Calu3 (cell line): ENCODE measurements around the gene DRC7. TPM values are rescaled to one million over a fixed set of nuclear protein-coding genes. Genes with fewer than 3 reads are reported as not detected.

Source experiments
- BruUV-seq: library from RNA; stranded (reverse); fragments of 400-500 nt; replicated peaks from 2 replicates; lab custom pipeline; 2021; lab: Mats Ljungman, UMichigan
- CTCF ChIA-PET: fragments of 300-600 bp; sonication (Branson Sonifier 250); formaldehyde crosslinking; loops from one replicate; lab custom pipeline; 2022; ENCODE audit warnings: antibody characterized with exemption; lab: Charles Lee
- DNase-seq: peaks from one replicate; pipeline ENCODE4 v3.0.0; 2022
- H3K27ac Mint-ChIP-seq: one replicate; pipeline ENCODE4 v1.8.0; 2022; ENCODE audit warnings: mixed read lengths; ENCODE audit not compliant: unreplicated experiment
- H3K27me3 Mint-ChIP-seq: one replicate; pipeline ENCODE4 v1.8.0; 2022; ENCODE audit warnings: mixed read lengths; ENCODE audit not compliant: unreplicated experiment
- H3K36me3 Mint-ChIP-seq: one replicate; pipeline ENCODE4 v1.8.0; 2022; ENCODE audit warnings: mild to moderate bottlenecking, moderate library complexity, mixed read lengths; ENCODE audit not compliant: insufficient read depth, unreplicated experiment
- H3K4me1 Mint-ChIP-seq: one replicate; pipeline ENCODE4 v1.8.0; 2022; ENCODE audit warnings: mild to moderate bottlenecking, low read depth, mixed read lengths; ENCODE audit not compliant: unreplicated experiment
- H3K4me3 Mint-ChIP-seq: one replicate; pipeline ENCODE4 v1.8.0; 2022; ENCODE audit warnings: mild to moderate bottlenecking, low read depth, moderate library complexity, mixed read lengths; ENCODE audit not compliant: unreplicated experiment
- H3K9me3 Mint-ChIP-seq: one replicate; pipeline ENCODE4 v1.8.0; 2022; ENCODE audit warnings: low read depth, mixed read lengths; ENCODE audit not compliant: unreplicated experiment
- CTCF ChIP-seq: fragments of 200-600 bp; IDR thresholded peaks from one replicate; pipeline ENCODE4 v1.8.0; 2022; ENCODE audit warnings: antibody characterized with exemption; ENCODE audit not compliant: unreplicated experiment
- intact Hi-C: fragments of 100-400 bp; cut with micrococcal nuclease; formaldehyde crosslinking; loops from one replicate; pipeline ENCODE4 v1.10.0; 2022; ENCODE audit not compliant: unreplicated experiment
- total RNA-seq: library from RNA; stranded (reverse); gene quantifications from 2 replicates; pipeline ENCODE4 v1.2.3, GENCODE V29; 2022

Gene DRC7
- total RNA-seq, 1 experiment from 2014 or later, result not detected

- peak overlapping the region; percentile 89 for H3K4me3 Mint-ChIP-seq
- DNase-seq, result peak; percentile 58
- intact Hi-C loops, result loop anchor here (5.0 to 10.0 kb wide), 2 partner anchors 144 to 388 kb away; partner anchors contain the start of gene CFAP20
- H3K27ac Mint-ChIP-seq, result peak overlapping the region; percentile 88
- H3K27me3 Mint-ChIP-seq, result peaks cover 3% of the 10 kb centered on the region
- H3K9me3 Mint-ChIP-seq, result no peaks in the 10 kb centered on the region
- peaks cover 27% of the 10 kb centered on the region for H3K36me3 Mint-ChIP-seq
- no TSS peak for BruUV-seq
- CTCF ChIA-PET, result interaction anchor here (0.6 to 2.1 kb wide), 14 partner anchors 12 to 291 kb away, joined by 3 to 15 read pairs (median 4); partner anchors contain the start of gene ADGRG1
- peaks cover 13% of the 10 kb centered on the region for H3K4me1 Mint-ChIP-seq
- no peak for TF ChIP-seq CTCF
Measured at GRCh38 chr16:57736419-57737351, 42.1 kb downstream of the DRC7 start.

- no peak overlapping the region for H3K27ac Mint-ChIP-seq
Measured at GRCh38 chr16:57738844-57739243, 44.2 kb downstream of the DRC7 start.

GRCh38 chr16:57739756-57740422 lies 45.3 kb downstream of the DRC7 start:
- no TSS peak for BruUV-seq
- Mint-ChIP-seq H3K4me3 (no peak overlapping the region), H3K27me3 (no peaks in the 10 kb centered on the region), H3K27ac (no peak overlapping the region), H3K9me3 (no peaks in the 10 kb centered on the region), H3K36me3 (peaks cover 19% of the 10 kb centered on the region), H3K4me1 (peaks cover 13% of the 10 kb centered on the region)
- CTCF ChIA-PET, result no interaction called here
- no peak for TF ChIP-seq CTCF
- intact Hi-C loops, result loop anchor here (5.0 to 10.0 kb wide), 2 partner anchors 148 to 385 kb away; partner anchors contain the start of gene CFAP20
- no peak for DNase-seq

More at GRCh38 chr16:57738844-57739243, 44.2 kb downstream of the DRC7 start:
- CTCF ChIA-PET, result interaction anchor here (0.6 to 1.1 kb wide), 3 partner anchors 17 to 144 kb away, joined by 3 to 7 read pairs (median 4); no protein-coding TSS in a partner anchor
- Mint-ChIP-seq H3K4me3 (no peak overlapping the region), H3K27me3 (no peaks in the 10 kb centered on the region), H3K4me1 (peaks cover 13% of the 10 kb centered on the region), H3K36me3 (peaks cover 27% of the 10 kb centered on the region), H3K9me3 (no peaks in the 10 kb centered on the region)
- DNase-seq, result no peak
- intact Hi-C loops, result loop anchor here (5.0 to 10.0 kb wide), 2 partner anchors 147 to 386 kb away; partner anchors contain the start of gene CFAP20
- no peak for TF ChIP-seq CTCF
- BruUV-seq, result no TSS peak

GRCh38 chr16:57740423-57741071 lies 45.9 kb downstream of the DRC7 start:
- Mint-ChIP-seq H3K27ac (no peak overlapping the region), H3K4me1 (peaks cover 13% of the 10 kb centered on the region), H3K36me3 (peaks cover 12% of the 10 kb centered on the region), H3K27me3 (no peaks in the 10 kb centered on the region), H3K9me3 (no peaks in the 10 kb centered on the region), H3K4me3 (no peak overlapping the region)
- BruUV-seq, result no TSS peak
- DNase-seq, result no peak
- no peak for TF ChIP-seq CTCF
- CTCF ChIA-PET, result no interaction called here
- intact Hi-C loops, result no loop called here
